Measurements from ENCODE around the gene CXXC1.

Gene CXXC1

GRCh38 chr18:50315100-50315871 lies 27.8 kb upstream of the CXXC1 start:
- Histone ChIP-seq H3K9me2 (replicated peaks; ENCODE audit: insufficient read depth, low read length) (no peaks in the 10 kb centered on the region), H3K27ac (ENCODE audit: low read length) (peak overlapping the region; percentile 97), H4K20me1 (ENCODE audit: insufficient read depth, low read length) (no peaks in the 10 kb centered on the region), H3K9me3 (replicated peaks; ENCODE audit: insufficient read depth, low read length) (no peaks in the 10 kb centered on the region), H3K4me3 (ENCODE audit: low read length) (peak overlapping the region; percentile 21), H3F3A (ENCODE audit: insufficient read depth, low read length) (peaks cover 43% of the 10 kb centered on the region), H3K9ac (ENCODE audit: low read length) (peak overlapping the region; percentile 18; the same call in 1 of the 2 replicates), H3K27me3 (replicated peaks; ENCODE audit: insufficient read depth, low read length) (no peaks in the 10 kb centered on the region), H3K4me1 (ENCODE audit: low read length) (peaks cover 62% of the 10 kb centered on the region), H2AFZ (ENCODE audit: low read length) (peak overlapping the region; percentile 39; the same call in 1 of the 2 replicates), H3K79me2 (ENCODE audit: low read length) (no peaks in the 10 kb centered on the region), H3K4me2 (ENCODE audit: low read depth, low read length) (peak overlapping the region; percentile 60), H3K36me3 (replicated peaks; ENCODE audit: insufficient read depth, low read length) (no peaks in the 10 kb centered on the region)
- peak; percentile 80 for DNase-seq
- no peak for TF ChIP-seq EZH2phosphoT487 (IDR thresholded peaks at IDR 0.05; ENCODE audit: low read length)
- no peak for TF ChIP-seq CTCF (IDR thresholded peaks at IDR 0.05; ENCODE audit: low read length)
- TF ChIP-seq EZH2 (optimal IDR thresholded peaks at IDR 0.05; ENCODE audit: low read depth, low read length) = no peak

GRCh38 chr18:50313873-50314460 lies 26.5 kb upstream of the CXXC1 start:
- DNase-seq = no peak
- H3K79me2 ChIP-seq (ENCODE audit: low read length) = no peaks in the 10 kb centered on the region
- H2AFZ ChIP-seq (ENCODE audit: low read length) = 0 out of 2 replicates have a peak overlapping the region, but pooled peaks have one; percentile 11
- TF ChIP-seq EZH2phosphoT487 (IDR thresholded peaks at IDR 0.05; ENCODE audit: low read length) = no peak
- no peak for TF ChIP-seq CTCF (IDR thresholded peaks at IDR 0.05; ENCODE audit: low read length)
- TF ChIP-seq EZH2 (optimal IDR thresholded peaks at IDR 0.05; ENCODE audit: low read depth, low read length) = no peak
- no peak overlapping the region for H3K9ac ChIP-seq (ENCODE audit: low read length)
- H3K4me3 ChIP-seq (ENCODE audit: low read length) = no peak overlapping the region
- peak overlapping the region; percentile 97; the same call in 1 of the 2 replicates for H3K27ac ChIP-seq (ENCODE audit: low read length)
- no peaks in the 10 kb centered on the region for H3K9me2 ChIP-seq (replicated peaks; ENCODE audit: insufficient read depth, low read length)
- H3K4me1 ChIP-seq (ENCODE audit: low read length) = peaks cover 59% of the 10 kb centered on the region
- no peaks in the 10 kb centered on the region for H3K36me3 ChIP-seq (replicated peaks; ENCODE audit: insufficient read depth, low read length)
- no peaks in the 10 kb centered on the region for H4K20me1 ChIP-seq (ENCODE audit: insufficient read depth, low read length)
- H3K4me2 ChIP-seq (ENCODE audit: low read depth, low read length) = 0 out of 2 replicates have a peak overlapping the region, but pooled peaks have one; percentile 60
- H3K9me3 ChIP-seq (replicated peaks; ENCODE audit: insufficient read depth, low read length) = no peaks in the 10 kb centered on the region
- peaks cover 43% of the 10 kb centered on the region for H3F3A ChIP-seq (ENCODE audit: insufficient read depth, low read length)
- H3K27me3 ChIP-seq (replicated peaks; ENCODE audit: insufficient read depth, low read length) = no peaks in the 10 kb centered on the region

- no peaks in the 10 kb centered on the region for H3K79me2 ChIP-seq (ENCODE audit: low read length)
- H3K27me3 ChIP-seq (replicated peaks; ENCODE audit: insufficient read depth, low read length) = no peaks in the 10 kb centered on the region
- H3K27ac ChIP-seq (ENCODE audit: low read length) = peak overlapping the region; percentile 97
- H3K4me3 ChIP-seq (ENCODE audit: low read length) = 0 out of 2 replicates have a peak overlapping the region, but pooled peaks have one; percentile 14
- no peaks in the 10 kb centered on the region for H3K36me3 ChIP-seq (replicated peaks; ENCODE audit: insufficient read depth, low read length)
- TF ChIP-seq EZH2phosphoT487 (IDR thresholded peaks at IDR 0.05; ENCODE audit: low read length) (no peak), EZH2 (optimal IDR thresholded peaks at IDR 0.05; ENCODE audit: low read depth, low read length) (no peak), CTCF (IDR thresholded peaks at IDR 0.05; ENCODE audit: low read length) (no peak)
- H3K9me2 ChIP-seq (replicated peaks; ENCODE audit: insufficient read depth, low read length) = no peaks in the 10 kb centered on the region
- peaks cover 59% of the 10 kb centered on the region for H3K4me1 ChIP-seq (ENCODE audit: low read length)
- no peaks in the 10 kb centered on the region for H3K9me3 ChIP-seq (replicated peaks; ENCODE audit: insufficient read depth, low read length)
- peaks cover 48% of the 10 kb centered on the region for H3F3A ChIP-seq (ENCODE audit: insufficient read depth, low read length)
- peak overlapping the region; percentile 56 for H3K9ac ChIP-seq (ENCODE audit: low read length)
- DNase-seq = no peak
- H2AFZ ChIP-seq (ENCODE audit: low read length) = no peak overlapping the region; the same call in 1 of the 2 replicates
- H3K4me2 ChIP-seq (ENCODE audit: low read depth, low read length) = peak overlapping the region; percentile 79
- no peaks in the 10 kb centered on the region for H4K20me1 ChIP-seq (ENCODE audit: insufficient read depth, low read length)
Observed at GRCh38 chr18:50313031-50313607, 25.6 kb upstream of the CXXC1 start.
